Measurements from ENCODE around the gene LILRB5. TPM values are rescaled to one million over a fixed set of nuclear protein-coding genes. Genes with fewer than 3 reads are reported as not detected.
"Not testable (repeated sequence)": the region's sequence is repeated elsewhere in the genome, so short reads cannot be mapped to it uniquely, and the experiment has no call there.

Gene LILRB5
- polyA plus RNA-seq, 10 donors = 6.8 to 11.2 (median 8.9) TPM

GRCh38 chr19:54216869-54217268 lies 40.2 kb downstream of the LILRB5 start:
- no peak for DNase-seq

- not testable (repeated sequence) for DNase-seq
Measured at GRCh38 chr19:54214734-54215133, 42.3 kb downstream of the LILRB5 start.

- not testable (repeated sequence) for DNase-seq
Measured at GRCh38 chr19:54214217-54214616, 42.9 kb downstream of the LILRB5 start.

GRCh38 chr19:54211235-54211634 lies 45.8 kb downstream of the LILRB5 start:
- DNase-seq = no peak

GRCh38 chr19:54209811-54210494 lies 47.1 kb downstream of the LILRB5 start:
- peak; percentile 59 to 89 (median 64) for DNase-seq

GRCh38 chr19:54209058-54209810 lies 47.8 kb downstream of the LILRB5 start:
- DNase-seq = no peak

- no peak for DNase-seq
Measured at GRCh38 chr19:54208784-54209057, 48.4 kb downstream of the LILRB5 start.

- peak; percentile 40 to 77 (median 69) for DNase-seq
Measured at GRCh38 chr19:54207983-54208783, 48.9 kb downstream of the LILRB5 start.

- no peak for DNase-seq
Measured at GRCh38 chr19:54207676-54207982, 49.4 kb downstream of the LILRB5 start.

- not testable (repeated sequence) for DNase-seq
Measured at GRCh38 chr19:54207193-54207592, 49.9 kb downstream of the LILRB5 start.

GRCh38 chr19:54206831-54207177 lies 50.3 kb downstream of the LILRB5 start:
- no peak for DNase-seq

GRCh38 chr19:54206030-54206830 lies 50.8 kb downstream of the LILRB5 start:
- no peak for DNase-seq

- no peak for DNase-seq
Measured at GRCh38 chr19:54204767-54205468, 52.2 kb downstream of the LILRB5 start.

- no peak for DNase-seq
Measured at GRCh38 chr19:54203151-54203611, 53.9 kb downstream of the LILRB5 start.

- no peak for DNase-seq
Measured at GRCh38 chr19:54201980-54202379, 55.1 kb downstream of the LILRB5 start.

- DNase-seq = no peak
Measured at GRCh38 chr19:54201172-54201701, 55.8 kb downstream of the LILRB5 start.

Other genes starting within 250 kb of the LILRB5 start
- under 1 TPM in 2 of 10 donors, not detected in 8; 0.22 to 0.35 TPM for gene VSTM1, start 193.4 kb downstream of the LILRB5 start, polyA plus RNA-seq (ENCODE audit: insufficient read length in 10 of 10)
- not detected for gene TARM1, start 175.9 kb downstream of the LILRB5 start, polyA plus RNA-seq (ENCODE audit: insufficient read length in 10 of 10)
- gene OSCAR, start 156.5 kb downstream of the LILRB5 start, polyA plus RNA-seq (ENCODE audit: insufficient read length in 10 of 10) = under 1 TPM; 0.11 to 0.54 (median 0.43) TPM
- gene NDUFA3, start 154.4 kb downstream of the LILRB5 start, polyA plus RNA-seq (ENCODE audit: insufficient read length in 10 of 10) = 100 to 1,000 TPM in 5 of 10 donors, 10 to 100 TPM in 5; 76.3 to 116 (median 98.6) TPM
- gene TFPT, start 141.6 kb downstream of the LILRB5 start, polyA plus RNA-seq (ENCODE audit: insufficient read length in 10 of 10) = 10 to 100 TPM in 9 of 10 donors, 1 to 10 TPM in 1; 9.8 to 17.7 (median 13.4) TPM
- gene PRPF31, start 141.5 kb downstream of the LILRB5 start, polyA plus RNA-seq (ENCODE audit: insufficient read length in 10 of 10) = 10 to 100 TPM; 35.0 to 52.0 (median 45.4) TPM
- gene CNOT3, start 119.5 kb downstream of the LILRB5 start, polyA plus RNA-seq (ENCODE audit: insufficient read length in 10 of 10) = 10 to 100 TPM; 30.0 to 46.6 (median 35.3) TPM
- 10 to 100 TPM in 1 of 10 donors, 1 to 10 TPM in 9; 5.7 to 10.3 (median 7.9) TPM for gene LENG1, start 97.6 kb downstream of the LILRB5 start, polyA plus RNA-seq (ENCODE audit: insufficient read length in 10 of 10)
- gene TMC4, start 84.1 kb downstream of the LILRB5 start, polyA plus RNA-seq (ENCODE audit: insufficient read length in 10 of 10) = 1 to 10 TPM; 1.3 to 4.5 (median 3.0) TPM
- 10 to 100 TPM; 19.7 to 34.6 (median 28.0) TPM for gene MBOAT7, start 67.7 kb downstream of the LILRB5 start, polyA plus RNA-seq (ENCODE audit: insufficient read length in 10 of 10)
- 10 to 100 TPM; 20.8 to 37.2 (median 30.6) TPM for gene TSEN34, start 66.0 kb downstream of the LILRB5 start, polyA plus RNA-seq (ENCODE audit: insufficient read length in 10 of 10)
- 1,000 to 10,000 TPM; 1,602 to 2,705 (median 2,168) TPM for gene RPS9, start 56.4 kb downstream of the LILRB5 start, polyA plus RNA-seq (ENCODE audit: insufficient read length in 10 of 10)
- gene LILRB3, start 34.3 kb downstream of the LILRB5 start, polyA plus RNA-seq (ENCODE audit: insufficient read length in 10 of 10) = 1 to 10 TPM in 9 of 10 donors, under 1 TPM in 1; 0.79 to 3.8 (median 2.3) TPM
- 1 to 10 TPM; 1.1 to 2.6 (median 1.5) TPM for gene LILRA6, start 14.5 kb downstream of the LILRB5 start, polyA plus RNA-seq (ENCODE audit: insufficient read length in 10 of 10)
- gene LILRB2, start 23.8 kb upstream of the LILRB5 start, polyA plus RNA-seq (ENCODE audit: insufficient read length in 10 of 10) = 1 to 10 TPM; 1.2 to 2.3 (median 1.7) TPM
- 1 to 10 TPM in 1 of 10 donors, under 1 TPM in 9; 0.37 to 1.1 (median 0.54) TPM for gene LILRA5, start 55.9 kb upstream of the LILRB5 start, polyA plus RNA-seq (ENCODE audit: insufficient read length in 10 of 10)
- under 1 TPM in 2 of 10 donors, not detected in 8; 0.17 to 0.20 TPM for gene LILRA4, start 81.9 kb upstream of the LILRB5 start, polyA plus RNA-seq (ENCODE audit: insufficient read length in 10 of 10)
- 10 to 100 TPM in 1 of 10 donors, 1 to 10 TPM in 9; 5.6 to 11.0 (median 7.4) TPM for gene LAIR1, start 107.7 kb upstream of the LILRB5 start, polyA plus RNA-seq (ENCODE audit: insufficient read length in 10 of 10)
- 1 to 10 TPM; 2.6 to 6.1 (median 3.9) TPM for gene TTYH1, start 158.2 kb upstream of the LILRB5 start, polyA plus RNA-seq (ENCODE audit: insufficient read length in 10 of 10)
- gene LENG8, start 191.9 kb upstream of the LILRB5 start, polyA plus RNA-seq (ENCODE audit: insufficient read length in 10 of 10) = 100 to 1,000 TPM in 3 of 10 donors, 10 to 100 TPM in 7; 51.0 to 156 (median 85.9) TPM
- 1 to 10 TPM in 8 of 10 donors, under 1 TPM in 2; 0.94 to 2.6 (median 1.6) TPM for gene LENG9, start 206.5 kb upstream of the LILRB5 start, polyA plus RNA-seq (ENCODE audit: insufficient read length in 10 of 10)
- gene CDC42EP5, start 216.0 kb upstream of the LILRB5 start, polyA plus RNA-seq (ENCODE audit: insufficient read length in 10 of 10) = 10 to 100 TPM; 17.7 to 74.8 (median 29.7) TPM
- gene LAIR2, start 245.6 kb upstream of the LILRB5 start, polyA plus RNA-seq (ENCODE audit: insufficient read length in 10 of 10) = 1 to 10 TPM in 1 of 10 donors, under 1 TPM in 2, not detected in 7; 0.64 to 2.6 (median 0.68) TPM

All from muscle of back (tissue), 11 donors.